SK-N-SH treated with all-trans-retinoic acid at 6 μM for 48 hours (cell line): ENCODE data around the gene PER2.

Experiments
- ATAC-seq: fragments of 200-7000 bp; cut with Tn5 transposase; 3 replicates; pipeline ENCODE4 v1.9.1; 2020; ENCODE audit warnings: mild to moderate bottlenecking, moderate library complexity
- ARNTL ChIP-seq: fragments of 450-650 bp; formaldehyde crosslinking; IDR thresholded peaks from 2 replicates; pipeline ENCODE4 v1.5.0; 2020; ENCODE audit warnings: low read depth, mild to moderate bottlenecking, moderate library complexity, borderline replicate concordance
- BACH2 ChIP-seq: fragments of 250-450 bp; sonication (Bioruptor Pico); IDR thresholded peaks from 2 replicates; pipeline ENCODE4 v1.9.0; 2021; ENCODE audit warnings: mild to moderate bottlenecking, borderline replicate concordance
- CSDC2 ChIP-seq: fragments of 250-450 bp; sonication (Bioruptor Pico); IDR thresholded peaks from 2 replicates; pipeline ENCODE4 v1.5.0; 2020; ENCODE audit warnings: mild to moderate bottlenecking, moderate library complexity
- ESRRG ChIP-seq: fragments of 250-450 bp; sonication (Bioruptor Pico); IDR thresholded peaks from 2 replicates; pipeline ENCODE4 v1.6.1; 2021; ENCODE audit warnings: mild to moderate bottlenecking
- GLIS3 ChIP-seq: fragments of 250-450 bp; sonication (Bioruptor Pico); IDR thresholded peaks from 2 replicates; pipeline ENCODE4 v1.5.0; 2020; ENCODE audit warnings: mild to moderate bottlenecking, moderate library complexity
- ISL1 ChIP-seq: fragments of 250-450 bp; sonication (Bioruptor Pico); IDR thresholded peaks from 2 replicates; pipeline ENCODE4 v2.1.2; 2022; ENCODE audit warnings: mild to moderate bottlenecking, moderate library complexity
- OSR1 ChIP-seq: fragments of 250-450 bp; sonication (Bioruptor Pico); IDR thresholded peaks from 2 replicates; pipeline ENCODE4 v1.8.0; 2022; ENCODE audit warnings: moderate library complexity, mild to moderate bottlenecking, inconsistent platforms
- POU6F1 ChIP-seq: fragments of 250-450 bp; sonication (Bioruptor Pico); IDR thresholded peaks from 2 replicates; pipeline ENCODE4 v1.8.0; 2021; ENCODE audit warnings: low read depth, mild to moderate bottlenecking, moderate library complexity, borderline replicate concordance
- PPARA ChIP-seq: fragments of 250-450 bp; sonication (Bioruptor Pico); IDR thresholded peaks from 2 replicates; pipeline ENCODE4 v1.5.0; 2020; ENCODE audit warnings: mild to moderate bottlenecking, borderline replicate concordance
- RARB ChIP-seq: fragments of 250-450 bp; sonication (Bioruptor Pico); IDR thresholded peaks from 2 replicates; pipeline ENCODE4 v1.8.0; 2021; ENCODE audit warnings: mild to moderate bottlenecking, moderate library complexity
- SNAI2 ChIP-seq: fragments of 250-450 bp; sonication (Bioruptor Pico); IDR thresholded peaks from 2 replicates; pipeline ENCODE4 v1.5.0; 2020; ENCODE audit warnings: mild to moderate bottlenecking, moderate library complexity
- TCF4 ChIP-seq: fragments of 250-450 bp; sonication (Bioruptor Pico); IDR thresholded peaks from 2 replicates; pipeline ENCODE4 v1.8.0; 2021; ENCODE audit warnings: mild to moderate bottlenecking, moderate library complexity, borderline replicate concordance
- TOX ChIP-seq: fragments of 250-450 bp; sonication (Bioruptor Pico); IDR thresholded peaks from 2 replicates; pipeline ENCODE4 v1.8.0; 2021; ENCODE audit warnings: mild to moderate bottlenecking, moderate library complexity, borderline replicate concordance
- ZC3H10 ChIP-seq: fragments of 250-450 bp; sonication (Bioruptor Pico); IDR thresholded peaks from 2 replicates; pipeline ENCODE4 v1.5.1; 2021; ENCODE audit warnings: mild to moderate bottlenecking, moderate library complexity
- ZFP3 ChIP-seq: fragments of 250-450 bp; sonication (Bioruptor Pico); IDR thresholded peaks from 2 replicates; pipeline ENCODE4 v1.5.0; 2020; ENCODE audit warnings: mild to moderate bottlenecking, moderate library complexity
- ZFP30 ChIP-seq: fragments of 450-650 bp; formaldehyde crosslinking; IDR thresholded peaks from 2 replicates; pipeline ENCODE4 v1.5.0; 2022; ENCODE audit warnings: mild to moderate bottlenecking, moderate library complexity
- ZNF565 ChIP-seq: fragments of 450-650 bp; formaldehyde crosslinking; conservative IDR thresholded peaks from 2 replicates; pipeline ENCODE4 v1.5.0; 2020; ENCODE audit warnings: low read depth, mild to moderate bottlenecking, moderate library complexity
- ZNF70 ChIP-seq: fragments of 450-650 bp; formaldehyde crosslinking; IDR thresholded peaks from 2 replicates; pipeline ENCODE4 v1.5.0; 2020; ENCODE audit warnings: mild to moderate bottlenecking, moderate library complexity
- ZNF8 ChIP-seq: fragments of 450-650 bp; formaldehyde crosslinking; IDR thresholded peaks from 2 replicates; pipeline ENCODE4 v1.5.0; 2020; ENCODE audit warnings: mild to moderate bottlenecking, moderate library complexity
- TF ChIP-seq, protein P1 (sequence below): fragments of 250-450 bp; sonication (Bioruptor Pico); IDR thresholded peaks from 2 replicates; pipeline ENCODE4 v1.5.0; 2020; ENCODE audit warnings: mild to moderate bottlenecking, moderate library complexity
- TF ChIP-seq, protein P2 (sequence below): fragments of 250-450 bp; sonication (Bioruptor Pico); IDR thresholded peaks from 2 replicates; pipeline ENCODE4 v1.8.0; 2020; ENCODE audit warnings: mild to moderate bottlenecking, moderate library complexity, borderline replicate concordance
- TF ChIP-seq, protein P3 (sequence below): fragments of 250-450 bp; sonication (Bioruptor Pico); IDR thresholded peaks from 2 replicates; pipeline ENCODE4 v1.5.1; 2020; ENCODE audit warnings: low read depth, mild to moderate bottlenecking, moderate library complexity

Gene PER2

GRCh38 chr2:238279324-238279682 lies 9.1 kb downstream of the PER2 start:
- no peak for TF ChIP-seq ARNTL (CRISPR knock-in tag)
- no peak for TF ChIP-seq TCF4 (CRISPR knock-in tag)
- TF ChIP-seq, protein P1, sequence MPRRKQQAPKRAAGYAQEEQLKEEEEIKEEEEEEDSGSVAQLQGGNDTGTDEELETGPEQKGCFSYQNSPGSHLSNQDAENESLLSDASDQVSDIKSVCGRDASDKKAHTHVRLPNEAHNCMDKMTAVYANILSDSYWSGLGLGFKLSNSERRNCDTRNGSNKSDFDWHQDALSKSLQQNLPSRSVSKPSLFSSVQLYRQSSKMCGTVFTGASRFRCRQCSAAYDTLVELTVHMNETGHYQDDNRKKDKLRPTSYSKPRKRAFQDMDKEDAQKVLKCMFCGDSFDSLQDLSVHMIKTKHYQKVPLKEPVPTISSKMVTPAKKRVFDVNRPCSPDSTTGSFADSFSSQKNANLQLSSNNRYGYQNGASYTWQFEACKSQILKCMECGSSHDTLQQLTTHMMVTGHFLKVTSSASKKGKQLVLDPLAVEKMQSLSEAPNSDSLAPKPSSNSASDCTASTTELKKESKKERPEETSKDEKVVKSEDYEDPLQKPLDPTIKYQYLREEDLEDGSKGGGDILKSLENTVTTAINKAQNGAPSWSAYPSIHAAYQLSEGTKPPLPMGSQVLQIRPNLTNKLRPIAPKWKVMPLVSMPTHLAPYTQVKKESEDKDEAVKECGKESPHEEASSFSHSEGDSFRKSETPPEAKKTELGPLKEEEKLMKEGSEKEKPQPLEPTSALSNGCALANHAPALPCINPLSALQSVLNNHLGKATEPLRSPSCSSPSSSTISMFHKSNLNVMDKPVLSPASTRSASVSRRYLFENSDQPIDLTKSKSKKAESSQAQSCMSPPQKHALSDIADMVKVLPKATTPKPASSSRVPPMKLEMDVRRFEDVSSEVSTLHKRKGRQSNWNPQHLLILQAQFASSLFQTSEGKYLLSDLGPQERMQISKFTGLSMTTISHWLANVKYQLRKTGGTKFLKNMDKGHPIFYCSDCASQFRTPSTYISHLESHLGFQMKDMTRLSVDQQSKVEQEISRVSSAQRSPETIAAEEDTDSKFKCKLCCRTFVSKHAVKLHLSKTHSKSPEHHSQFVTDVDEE (CRISPR knock-in tag), result no peak
- no peak for TF ChIP-seq ZFP3 (CRISPR knock-in tag)
- no peak for TF ChIP-seq ZNF70 (CRISPR knock-in tag)
- TF ChIP-seq OSR1, result no peak
- TF ChIP-seq, protein P2, sequence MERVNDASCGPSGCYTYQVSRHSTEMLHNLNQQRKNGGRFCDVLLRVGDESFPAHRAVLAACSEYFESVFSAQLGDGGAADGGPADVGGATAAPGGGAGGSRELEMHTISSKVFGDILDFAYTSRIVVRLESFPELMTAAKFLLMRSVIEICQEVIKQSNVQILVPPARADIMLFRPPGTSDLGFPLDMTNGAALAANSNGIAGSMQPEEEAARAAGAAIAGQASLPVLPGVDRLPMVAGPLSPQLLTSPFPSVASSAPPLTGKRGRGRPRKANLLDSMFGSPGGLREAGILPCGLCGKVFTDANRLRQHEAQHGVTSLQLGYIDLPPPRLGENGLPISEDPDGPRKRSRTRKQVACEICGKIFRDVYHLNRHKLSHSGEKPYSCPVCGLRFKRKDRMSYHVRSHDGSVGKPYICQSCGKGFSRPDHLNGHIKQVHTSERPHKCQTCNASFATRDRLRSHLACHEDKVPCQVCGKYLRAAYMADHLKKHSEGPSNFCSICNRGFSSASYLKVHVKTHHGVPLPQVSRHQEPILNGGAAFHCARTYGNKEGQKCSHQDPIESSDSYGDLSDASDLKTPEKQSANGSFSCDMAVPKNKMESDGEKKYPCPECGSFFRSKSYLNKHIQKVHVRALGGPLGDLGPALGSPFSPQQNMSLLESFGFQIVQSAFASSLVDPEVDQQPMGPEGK (CRISPR knock-in tag), result no peak
- no peak for TF ChIP-seq GLIS3 (CRISPR knock-in tag)
- no peak for TF ChIP-seq SNAI2 (CRISPR knock-in tag)
- no peak for TF ChIP-seq PPARA (CRISPR knock-in tag)
- no peak for TF ChIP-seq BACH2 (CRISPR knock-in tag)
- TF ChIP-seq ZFP30 (CRISPR knock-in tag), result no peak
- no peak for TF ChIP-seq ZNF8
- no peak for TF ChIP-seq ZNF565 (CRISPR knock-in tag)
- TF ChIP-seq, protein P3, sequence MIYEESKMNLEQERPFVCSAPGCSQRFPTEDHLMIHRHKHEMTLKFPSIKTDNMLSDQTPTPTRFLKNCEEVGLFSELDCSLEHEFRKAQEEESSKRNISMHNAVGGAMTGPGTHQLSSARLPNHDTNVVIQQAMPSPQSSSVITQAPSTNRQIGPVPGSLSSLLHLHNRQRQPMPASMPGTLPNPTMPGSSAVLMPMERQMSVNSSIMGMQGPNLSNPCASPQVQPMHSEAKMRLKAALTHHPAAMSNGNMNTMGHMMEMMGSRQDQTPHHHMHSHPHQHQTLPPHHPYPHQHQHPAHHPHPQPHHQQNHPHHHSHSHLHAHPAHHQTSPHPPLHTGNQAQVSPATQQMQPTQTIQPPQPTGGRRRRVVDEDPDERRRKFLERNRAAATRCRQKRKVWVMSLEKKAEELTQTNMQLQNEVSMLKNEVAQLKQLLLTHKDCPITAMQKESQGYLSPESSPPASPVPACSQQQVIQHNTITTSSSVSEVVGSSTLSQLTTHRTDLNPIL (CRISPR knock-in tag), result no peak
- no peak for TF ChIP-seq ESRRG
- TF ChIP-seq POU6F1 (CRISPR knock-in tag), result no peak
- ATAC-seq, result no peak

GRCh38 chr2:238278626-238279323 lies 9.6 kb downstream of the PER2 start:
- TF ChIP-seq TCF4 (CRISPR knock-in tag) (no peak), POU6F1 (CRISPR knock-in tag) (no peak), ZFP3 (CRISPR knock-in tag) (no peak), CSDC2 (CRISPR knock-in tag) (no peak), TOX (CRISPR knock-in tag) (no peak), ZNF70 (CRISPR knock-in tag) (no peak)
- TF ChIP-seq, all 23 proteins: peak for 0
- no peak for ATAC-seq

GRCh38 chr2:238277695-238278094 lies 10.7 kb downstream of the PER2 start:
- no peak for ATAC-seq
- TF ChIP-seq, protein P2 (CRISPR knock-in tag), result no peak
- TF ChIP-seq, protein P3 (CRISPR knock-in tag), result no peak
- no peak for TF ChIP-seq ZNF8
- TF ChIP-seq BACH2 (CRISPR knock-in tag), result no peak
- TF ChIP-seq ISL1, result no peak
- no peak for TF ChIP-seq OSR1
- no peak for TF ChIP-seq ZC3H10 (CRISPR knock-in tag)
- no peak for TF ChIP-seq ZFP30 (CRISPR knock-in tag)
- TF ChIP-seq CSDC2 (CRISPR knock-in tag), result no peak
- no peak for TF ChIP-seq RARB (CRISPR knock-in tag)
- no peak for TF ChIP-seq ZNF565 (CRISPR knock-in tag)
- TF ChIP-seq ESRRG, result no peak
- TF ChIP-seq TOX (CRISPR knock-in tag), result no peak
- TF ChIP-seq ZFP3 (CRISPR knock-in tag), result no peak
